T-helper 2 cell treated with Interferon-gamma antibody and Interleukin-4, amounts not matched to agents 5 μg/mL and 100 μg/mL, for 36 hours (primary cell): Measurements from ENCODE around the gene CBX8.

Experiments used
- DNase-seq: peaks from one replicate; pipeline ENCODE4 v3.0.0; 2021; ENCODE audit warnings: low spot score
- H3K27ac Mint-ChIP-seq: one replicate; pipeline ENCODE4 v1.8.0; 2021; ENCODE audit warnings: mild to moderate bottlenecking, mixed read lengths
- H3K27me3 Mint-ChIP-seq: one replicate; pipeline ENCODE4 v1.8.0; 2021; ENCODE audit warnings: low read depth, mixed read lengths
- H3K36me3 Mint-ChIP-seq: one replicate; pipeline ENCODE4 v1.8.0; 2021; ENCODE audit warnings: low read depth, mixed read lengths
- H3K4me1 Mint-ChIP-seq: one replicate; pipeline ENCODE4 v1.8.0; 2021; ENCODE audit warnings: low read depth, mixed read lengths
- H3K4me3 Mint-ChIP-seq: one replicate; pipeline ENCODE4 v1.8.0; 2022; ENCODE audit warnings: mild to moderate bottlenecking, moderate library complexity, mixed read lengths
- H3K9me3 Mint-ChIP-seq: one replicate; pipeline ENCODE4 v1.8.0; 2021; ENCODE audit warnings: mixed read lengths

The CBX8 gene

DNA sequence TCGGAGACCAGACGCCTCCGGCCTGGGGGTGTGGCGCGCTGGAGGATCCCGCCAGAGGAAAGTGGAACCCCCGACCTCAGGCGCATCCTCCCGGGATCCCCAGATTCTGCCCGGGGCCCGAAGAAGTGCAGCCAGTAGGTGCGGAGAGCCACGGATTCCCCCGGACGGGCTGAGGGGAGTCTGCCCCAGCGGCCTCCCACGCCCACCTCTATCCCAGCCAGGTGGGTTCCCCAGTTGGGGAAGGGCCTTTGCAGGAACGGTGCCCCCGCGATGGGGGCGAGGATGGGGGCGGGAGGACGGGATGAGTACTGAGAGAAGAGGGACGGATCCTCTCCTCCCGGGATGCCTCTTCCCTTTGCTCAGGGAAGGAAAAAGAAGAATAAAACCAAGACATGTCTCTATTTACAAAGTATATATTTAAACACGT lies 5.1 kb downstream of the CBX8 start:
- no peaks in the 10 kb centered on the region for H3K9me3 Mint-ChIP-seq
- no peak for DNase-seq
- H3K36me3 Mint-ChIP-seq: peaks cover 14% of the 10 kb centered on the region
- H3K27me3 Mint-ChIP-seq: peaks cover 50% of the 10 kb centered on the region
- H3K27ac Mint-ChIP-seq: no peak overlapping the region
- H3K4me3 Mint-ChIP-seq: no peak overlapping the region
- H3K4me1 Mint-ChIP-seq: peaks cover 4% of the 10 kb centered on the region

DNA sequence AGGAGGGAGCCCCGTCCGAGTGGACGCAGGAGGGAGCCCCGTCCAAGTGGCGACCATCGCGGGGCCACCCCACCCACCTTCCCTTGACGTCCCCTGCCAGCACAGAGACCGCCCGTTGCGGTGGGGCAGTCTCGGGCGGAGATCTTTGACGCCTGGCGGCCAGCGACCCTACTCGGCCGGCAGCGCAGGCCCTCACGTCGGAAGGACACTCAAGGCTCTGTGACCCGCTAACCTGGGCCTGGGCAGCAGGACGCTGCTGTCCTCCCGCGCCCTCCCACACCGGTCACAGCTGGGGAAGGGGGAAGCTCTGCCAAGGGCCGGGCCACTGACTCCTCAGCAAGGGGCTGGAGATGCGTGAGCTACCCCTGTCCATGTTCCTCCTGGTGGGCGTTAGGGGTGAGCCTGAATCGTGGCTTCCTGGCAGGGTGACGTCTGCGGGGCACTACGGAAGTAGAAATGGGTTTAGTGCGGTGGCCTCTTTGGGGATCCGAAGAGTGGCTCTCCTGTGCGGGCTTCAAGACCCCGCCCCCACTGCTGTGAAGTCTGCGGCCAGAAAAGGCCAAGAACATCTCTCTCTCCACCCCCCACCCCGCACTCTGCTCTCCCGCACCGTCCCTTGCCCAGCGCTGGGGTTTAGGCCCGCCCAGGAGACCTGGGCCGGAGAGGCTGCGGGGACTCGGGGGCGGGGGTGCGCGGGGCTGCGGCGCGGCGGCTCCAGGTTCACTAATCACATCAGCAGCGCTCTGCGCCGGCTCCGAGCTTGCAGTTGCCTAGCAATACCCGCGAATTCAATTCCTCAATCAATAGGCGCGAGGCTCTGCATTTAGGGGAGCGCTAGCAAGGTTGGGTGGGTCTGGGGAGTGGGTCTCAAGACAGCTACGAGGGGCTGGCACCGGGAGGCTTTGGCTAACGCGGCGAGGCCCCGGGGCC lies 5.8 kb downstream of the CBX8 start:
- H3K27me3 Mint-ChIP-seq: peaks cover 54% of the 10 kb centered on the region
- peaks cover 14% of the 10 kb centered on the region for H3K36me3 Mint-ChIP-seq
- no peaks in the 10 kb centered on the region for H3K9me3 Mint-ChIP-seq
- no peak for DNase-seq
- no peak overlapping the region for H3K27ac Mint-ChIP-seq
- peaks cover 3% of the 10 kb centered on the region for H3K4me1 Mint-ChIP-seq
- no peak overlapping the region for H3K4me3 Mint-ChIP-seq

DNA sequence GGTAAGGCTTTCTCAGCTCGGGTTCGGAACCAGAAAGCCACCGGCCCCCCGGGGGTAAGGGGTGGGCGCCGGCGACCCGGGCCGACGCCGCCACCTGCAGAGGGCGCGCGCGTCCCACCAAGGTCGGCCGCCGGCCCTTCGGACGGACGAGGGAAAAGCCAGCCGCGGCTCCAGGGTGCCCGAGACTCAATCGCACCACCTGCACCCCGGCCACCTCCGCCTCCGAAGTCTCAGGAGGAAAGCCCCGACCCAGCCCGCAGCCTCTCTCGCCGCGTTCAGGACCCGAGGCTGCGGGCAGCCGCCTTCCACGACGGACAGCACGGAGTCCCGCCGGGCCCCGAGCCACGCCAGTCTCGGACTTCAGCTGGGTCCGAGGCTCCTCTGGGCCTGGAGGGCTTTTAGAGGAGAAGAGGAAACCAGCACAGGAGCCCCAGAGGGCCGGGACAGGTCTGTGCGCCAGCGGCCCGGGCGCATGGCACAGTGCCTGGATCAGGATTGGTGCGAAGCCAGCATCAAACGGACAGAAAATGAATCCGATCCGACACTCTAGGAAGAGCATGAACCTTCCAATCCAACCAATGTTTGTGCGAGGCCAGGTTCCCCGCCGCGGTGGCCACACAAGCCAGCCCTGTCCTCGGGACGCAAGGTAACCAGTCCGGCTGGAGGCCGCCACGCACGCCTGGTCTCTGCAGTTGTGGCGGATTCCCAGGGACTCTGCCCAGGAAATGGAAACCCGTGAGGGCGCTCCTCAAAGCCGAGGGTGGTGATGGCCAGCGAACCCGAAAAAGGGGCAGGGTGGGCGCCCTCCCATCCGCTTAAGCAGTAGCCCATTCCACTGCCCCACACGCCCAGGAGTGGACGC lies 6.7 kb downstream of the CBX8 start:
- Mint-ChIP-seq H3K4me3 (no peak overlapping the region), H3K27ac (no peak overlapping the region), H3K36me3 (peaks cover 11% of the 10 kb centered on the region), H3K9me3 (no peaks in the 10 kb centered on the region), H3K27me3 (peaks cover 54% of the 10 kb centered on the region), H3K4me1 (peaks cover 2% of the 10 kb centered on the region)
- DNase-seq: no peak

DNA sequence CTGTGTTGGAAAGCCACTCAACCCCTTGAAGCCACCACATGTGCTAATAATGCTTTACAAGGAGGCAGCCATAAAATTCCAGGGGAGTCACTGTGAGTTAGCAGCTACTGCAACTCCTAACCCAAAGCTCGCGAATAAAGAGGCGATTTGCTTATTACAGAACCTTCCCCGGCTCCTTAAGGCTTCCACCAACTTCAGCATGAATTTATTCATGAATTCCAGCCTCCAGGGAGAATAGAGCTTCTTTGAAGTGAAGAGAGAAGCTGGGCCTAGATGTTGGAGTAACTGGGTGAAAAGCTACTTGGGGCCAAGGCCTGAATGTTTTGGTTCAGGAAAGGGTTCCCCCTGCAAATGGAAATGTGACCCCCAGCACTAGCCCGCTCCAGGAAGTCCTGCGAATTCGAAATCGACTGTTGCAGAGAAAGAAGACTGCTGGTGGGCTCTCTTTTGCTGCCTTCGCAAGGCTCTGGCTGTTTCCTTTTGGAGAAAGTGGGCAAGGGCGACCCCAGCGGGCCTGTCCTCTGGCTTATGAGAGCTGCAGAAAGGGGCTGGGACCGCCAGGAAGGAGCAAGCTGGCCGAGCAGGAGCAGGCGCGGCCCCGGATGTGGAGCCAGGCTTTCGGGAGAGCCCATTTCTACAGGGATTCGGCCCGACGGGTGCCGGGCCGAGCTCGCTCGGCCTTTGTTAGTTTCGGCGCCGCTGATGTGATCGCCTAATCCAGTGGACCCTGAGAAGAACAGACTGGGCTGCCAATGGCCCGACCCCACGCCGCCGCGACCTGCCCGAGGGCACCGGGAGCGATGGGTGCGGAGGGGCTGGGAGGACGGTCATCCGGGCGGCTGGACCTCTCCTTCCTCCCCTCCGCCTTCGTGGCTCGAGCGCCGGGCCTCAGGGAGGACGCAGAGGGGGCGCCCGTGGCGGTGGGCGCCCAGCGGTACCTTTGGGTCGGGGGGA lies 7.6 kb downstream of the CBX8 start:
- H3K4me3 Mint-ChIP-seq: no peak overlapping the region
- H3K4me1 Mint-ChIP-seq: peaks cover 2% of the 10 kb centered on the region
- no peak overlapping the region for H3K27ac Mint-ChIP-seq
- peaks cover 12% of the 10 kb centered on the region for H3K36me3 Mint-ChIP-seq
- no peaks in the 10 kb centered on the region for H3K9me3 Mint-ChIP-seq
- no peak for DNase-seq
- H3K27me3 Mint-ChIP-seq: peaks cover 54% of the 10 kb centered on the region

DNA sequence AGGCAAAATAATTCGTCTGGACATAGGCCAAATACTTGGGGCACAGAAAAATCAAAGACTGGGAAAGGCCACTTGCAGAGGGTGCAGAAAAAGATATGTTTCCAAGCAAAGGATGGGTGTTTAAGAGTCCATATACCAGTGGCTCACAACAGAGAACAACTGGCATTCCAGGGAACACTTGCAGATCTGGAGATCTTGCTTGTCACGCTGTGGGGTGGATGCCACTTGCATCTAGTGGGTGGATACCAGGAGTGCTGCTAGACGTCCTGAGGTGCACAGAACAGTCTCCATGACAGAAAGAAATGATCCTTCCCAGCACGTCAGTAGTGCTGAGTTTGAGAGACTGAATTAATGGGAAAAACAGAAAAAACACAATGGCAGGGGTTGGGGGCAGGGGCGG lies 8.4 kb downstream of the CBX8 start:
- H3K27ac Mint-ChIP-seq: no peak overlapping the region
- no peak overlapping the region for H3K4me3 Mint-ChIP-seq
- no peak for DNase-seq
- H3K27me3 Mint-ChIP-seq: peaks cover 50% of the 10 kb centered on the region
- no peaks in the 10 kb centered on the region for H3K9me3 Mint-ChIP-seq
- peaks cover 7% of the 10 kb centered on the region for H3K36me3 Mint-ChIP-seq
- peaks cover 2% of the 10 kb centered on the region for H3K4me1 Mint-ChIP-seq

DNA sequence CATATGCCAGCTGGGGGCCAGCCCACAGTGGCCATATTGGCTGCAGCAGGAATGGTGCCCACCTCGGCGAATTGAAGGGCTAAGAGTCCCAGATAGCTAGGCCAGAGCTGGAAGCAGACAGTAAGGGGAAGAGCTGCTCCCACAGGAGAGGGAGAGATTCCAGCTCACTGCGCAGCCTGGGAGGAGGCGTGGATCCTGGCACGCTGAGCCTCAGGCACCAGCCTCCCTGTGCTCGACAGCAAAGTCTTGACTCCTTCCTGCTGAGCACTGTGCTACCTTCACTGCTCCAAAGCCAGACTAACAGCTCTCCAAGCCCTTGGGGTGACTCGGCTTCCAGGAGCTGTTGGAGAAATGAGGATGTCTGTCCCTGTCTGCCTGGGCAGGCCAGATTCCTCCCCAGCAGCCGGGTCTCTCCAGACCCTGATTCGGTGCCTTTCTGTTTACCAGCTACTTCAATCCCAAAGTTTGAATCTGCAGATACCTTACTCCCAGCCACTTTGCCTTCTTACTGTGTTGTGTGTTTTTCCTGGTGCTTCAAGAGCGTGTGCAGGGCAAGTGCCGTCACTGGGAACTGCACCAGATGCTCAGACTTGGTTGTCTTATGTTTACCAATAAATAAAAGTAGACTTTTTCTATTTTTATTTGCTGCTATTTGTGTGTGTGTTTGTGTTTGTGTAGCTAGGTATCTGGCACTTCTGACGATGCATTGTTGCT lies 9.8 kb downstream of the CBX8 start:
- Mint-ChIP-seq H3K4me3 (no peak overlapping the region), H3K27ac (no peak overlapping the region), H3K9me3 (no peaks in the 10 kb centered on the region), H3K4me1 (peaks cover 2% of the 10 kb centered on the region), H3K36me3 (peaks cover 4% of the 10 kb centered on the region), H3K27me3 (peaks cover 45% of the 10 kb centered on the region)
- DNase-seq: no peak

DNA sequence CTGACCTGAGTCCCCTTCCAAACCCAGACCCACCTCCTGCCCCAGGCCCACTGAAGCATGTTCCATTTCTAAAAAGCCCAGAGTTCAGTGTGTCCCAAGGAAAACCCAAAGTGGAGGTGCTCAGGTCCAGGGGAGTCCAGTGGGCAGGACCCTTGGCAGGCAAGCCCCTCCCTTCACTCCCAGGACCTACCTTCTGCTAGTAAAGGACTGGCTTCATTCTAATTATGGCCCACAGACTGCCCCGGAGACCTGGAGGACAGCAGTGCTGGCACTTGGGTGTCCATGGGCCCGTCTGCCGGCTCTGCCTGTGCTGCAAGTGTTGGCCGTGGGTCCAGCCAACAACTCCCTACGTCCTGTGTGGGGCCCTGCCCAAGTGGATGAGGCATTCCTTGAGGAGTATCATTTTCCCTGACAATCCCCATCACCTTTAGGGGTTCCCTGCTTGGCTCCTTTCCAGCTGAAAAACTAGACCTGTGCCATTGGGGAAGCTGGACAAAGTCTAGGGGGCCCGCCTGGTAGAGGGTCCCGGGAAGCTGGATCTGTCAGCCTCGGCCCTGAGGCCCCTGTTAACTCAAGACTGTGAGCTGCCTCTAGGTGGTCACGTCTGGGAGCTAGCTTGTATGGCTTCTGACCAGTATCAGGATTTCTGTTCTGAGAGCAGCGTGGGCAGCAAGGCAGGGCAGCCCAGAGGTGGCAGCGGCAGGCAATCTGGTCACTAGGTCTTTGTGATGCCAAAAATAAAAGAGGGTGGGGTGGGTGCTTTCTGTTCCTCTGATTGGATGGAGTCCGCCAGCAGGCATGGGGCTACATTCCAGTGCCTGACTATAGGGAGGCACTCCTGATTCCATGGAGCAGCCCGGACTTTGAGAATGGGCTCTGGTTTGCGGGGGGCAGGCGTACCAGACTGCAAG lies 10.7 kb downstream of the CBX8 start:
- Mint-ChIP-seq H3K27me3 (peaks cover 41% of the 10 kb centered on the region), H3K9me3 (no peaks in the 10 kb centered on the region), H3K36me3 (peaks cover 4% of the 10 kb centered on the region), H3K27ac (no peak overlapping the region), H3K4me1 (peaks cover 5% of the 10 kb centered on the region), H3K4me3 (no peak overlapping the region)
- no peak for DNase-seq

DNA sequence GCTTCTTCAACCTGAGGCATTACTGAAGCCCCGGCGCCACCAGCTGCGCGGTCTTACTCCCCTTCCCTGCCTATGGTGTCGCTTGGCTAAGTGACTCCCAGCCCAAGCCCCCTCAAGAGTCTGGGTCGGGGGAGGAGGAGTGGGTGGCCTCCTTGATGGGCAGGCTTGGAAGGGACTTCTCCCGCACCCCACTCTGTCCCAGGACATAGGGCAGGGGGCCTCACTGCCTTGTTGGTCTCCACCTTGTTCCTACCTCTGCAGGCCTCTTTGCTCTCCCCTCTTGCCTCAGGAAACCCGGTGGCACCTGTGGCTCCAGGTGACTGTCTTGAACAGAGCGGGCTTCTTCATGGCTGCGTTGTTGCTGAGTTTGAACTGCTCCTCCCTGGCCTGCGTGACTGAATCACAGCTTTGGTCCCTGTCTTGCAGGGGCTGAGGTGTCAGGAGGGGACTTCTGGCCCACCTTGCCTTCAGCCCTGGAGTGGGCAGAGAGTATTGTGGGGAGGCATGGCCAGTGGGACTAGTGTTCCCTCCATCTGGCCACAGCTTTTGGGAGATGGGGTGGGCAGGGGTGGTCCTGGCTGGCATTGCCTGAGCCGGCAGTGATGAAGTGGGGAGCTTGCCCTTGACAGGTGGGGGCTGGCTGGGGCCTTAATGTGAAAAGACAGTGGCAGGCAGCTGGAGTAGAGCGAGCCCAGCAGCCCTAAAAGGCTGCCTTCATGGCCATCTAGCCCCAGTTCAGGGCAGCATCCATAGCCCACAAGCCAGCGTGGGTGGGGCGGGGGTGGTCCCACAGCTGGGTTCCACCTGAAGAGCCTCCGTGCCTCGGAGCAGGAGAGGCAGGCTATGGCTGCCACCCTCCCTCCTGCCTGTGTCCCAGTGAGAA lies 11.6 kb downstream of the CBX8 start:
- Mint-ChIP-seq H3K27me3 (peaks cover 36% of the 10 kb centered on the region), H3K27ac (no peak overlapping the region), H3K36me3 (peaks cover 4% of the 10 kb centered on the region), H3K9me3 (no peaks in the 10 kb centered on the region), H3K4me3 (no peak overlapping the region), H3K4me1 (peaks cover 8% of the 10 kb centered on the region)
- no peak for DNase-seq

DNA sequence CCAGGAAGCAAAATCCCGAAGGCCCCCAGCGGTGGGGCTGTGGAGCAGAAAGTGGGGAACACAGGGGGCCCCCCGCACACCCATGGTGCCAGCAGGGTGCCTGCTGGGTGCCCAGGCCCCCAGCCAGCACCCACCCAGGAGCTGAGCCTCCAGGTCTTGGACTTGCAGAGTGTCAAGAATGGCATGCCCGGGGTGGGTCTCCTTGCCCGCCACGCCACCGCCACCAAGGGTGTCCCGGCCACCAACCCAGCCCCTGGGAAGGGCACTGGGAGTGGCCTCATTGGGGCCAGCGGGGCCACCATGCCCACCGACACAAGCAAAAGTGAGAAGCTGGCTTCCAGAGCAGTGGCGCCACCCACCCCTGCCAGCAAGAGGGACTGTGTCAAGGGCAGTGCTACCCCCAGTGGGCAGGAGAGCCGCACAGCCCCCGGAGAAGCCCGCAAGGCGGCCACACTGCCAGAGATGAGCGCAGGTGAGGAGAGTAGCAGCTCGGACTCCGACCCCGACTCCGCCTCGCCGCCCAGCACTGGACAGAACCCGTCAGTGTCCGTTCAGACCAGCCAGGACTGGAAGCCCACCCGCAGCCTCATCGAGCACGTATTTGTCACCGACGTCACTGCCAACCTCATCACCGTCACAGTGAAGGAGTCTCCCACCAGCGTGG lies 12.4 kb downstream of the CBX8 start:
- DNase-seq: no peak
- Mint-ChIP-seq H3K4me3 (no peak overlapping the region), H3K36me3 (peaks cover 4% of the 10 kb centered on the region), H3K27me3 (peaks cover 40% of the 10 kb centered on the region), H3K27ac (no peak overlapping the region), H3K9me3 (no peaks in the 10 kb centered on the region), H3K4me1 (peaks cover 14% of the 10 kb centered on the region)

DNA sequence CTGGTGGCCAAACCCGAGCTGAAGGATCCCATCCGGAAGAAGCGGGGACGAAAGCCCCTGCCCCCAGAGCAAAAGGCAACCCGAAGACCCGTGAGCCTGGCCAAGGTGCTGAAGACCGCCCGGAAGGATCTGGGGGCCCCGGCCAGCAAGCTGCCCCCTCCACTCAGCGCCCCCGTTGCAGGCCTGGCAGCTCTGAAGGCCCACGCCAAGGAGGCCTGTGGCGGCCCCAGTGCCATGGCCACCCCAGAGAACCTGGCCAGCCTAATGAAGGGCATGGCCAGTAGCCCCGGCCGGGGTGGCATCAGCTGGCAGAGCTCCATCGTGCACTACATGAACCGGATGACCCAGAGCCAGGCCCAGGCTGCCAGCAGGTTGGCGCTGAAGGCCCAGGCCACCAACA lies 13.0 kb downstream of the CBX8 start:
- peaks cover 17% of the 10 kb centered on the region for H3K4me1 Mint-ChIP-seq
- H3K4me3 Mint-ChIP-seq: no peak overlapping the region
- peaks cover 40% of the 10 kb centered on the region for H3K27me3 Mint-ChIP-seq
- no peak overlapping the region for H3K27ac Mint-ChIP-seq
- H3K9me3 Mint-ChIP-seq: no peaks in the 10 kb centered on the region
- H3K36me3 Mint-ChIP-seq: peaks cover 4% of the 10 kb centered on the region
- DNase-seq: no peak
